ENCODE results near the gene MCRIP2. TPM values are rescaled to one million over a fixed set of nuclear protein-coding genes. Genes with fewer than 3 reads are reported as not detected.
A peak's percentile ranks its signal among the peaks of the same experiment; 100 is the strongest.

MCRIP2 gene
- total and polyA plus RNA-seq, 3 experiments from 2014 or later: 24.9 to 64.8 (median 59.3) TPM

- Histone ChIP-seq H3K4me3 (ENCODE audit: low read length) (no peak overlapping the region), H3K9me3 (ENCODE audit: low read length) (no peaks in the 10 kb centered on the region), H3K27me3 (ENCODE audit: insufficient read depth, low read length, poor library complexity, severe bottlenecking) (no peaks in the 10 kb centered on the region), H3K4me1 (ENCODE audit: insufficient read depth, low read length) (no peaks in the 10 kb centered on the region), H3K27ac (ENCODE audit: low read depth, low read length) (no peak overlapping the region), H3K36me3 (ENCODE audit: insufficient read depth, low read length) (no peaks in the 10 kb centered on the region)
- no peak for DNase-seq
- no peak overlapping the region for H3K4me3 Mint-ChIP-seq
- H3K27me3 Mint-ChIP-seq: no peaks in the 10 kb centered on the region
- ChIA-PET POLR2A (no interaction called here), CTCF (no interaction called here)
- H3K4me1 Mint-ChIP-seq: no peaks in the 10 kb centered on the region
- peaks cover 0 to 9% (median 0%) of the 10 kb centered on the region in 3 donors for H3K36me3 Mint-ChIP-seq
- no peaks in the 10 kb centered on the region for H3K9me3 Mint-ChIP-seq
- H3K27ac Mint-ChIP-seq: no peak overlapping the region
Measured at GRCh38 chr16:619476-620100, 22.0 kb upstream of the MCRIP2 start.

- H3K4me1 ChIP-seq (ENCODE audit: insufficient read depth, low read length): no peaks in the 10 kb centered on the region
- no peak overlapping the region for H3K4me3 ChIP-seq (ENCODE audit: low read length)
- H3K27ac ChIP-seq (ENCODE audit: low read depth, low read length): no peak overlapping the region
- Mint-ChIP-seq H3K27ac (no peak overlapping the region), H3K9me3 (no peaks in the 10 kb centered on the region), H3K27me3 (no peaks in the 10 kb centered on the region), H3K36me3 (peaks cover 0 to 11% (median 0%) of the 10 kb centered on the region in 3 donors), H3K4me3 (no peak overlapping the region), H3K4me1 (no peaks in the 10 kb centered on the region)
- H3K27me3 ChIP-seq (ENCODE audit: insufficient read depth, low read length, poor library complexity, severe bottlenecking): no peaks in the 10 kb centered on the region
- DNase-seq: peak in 1 of 5 donors; percentile 45
- H3K9me3 ChIP-seq (ENCODE audit: low read length): no peaks in the 10 kb centered on the region
- POLR2A ChIA-PET: no interaction called here
- CTCF ChIA-PET: no interaction called here
- no peaks in the 10 kb centered on the region for H3K36me3 ChIP-seq (ENCODE audit: insufficient read depth, low read length)
Measured at GRCh38 chr16:620700-621525, 20.7 kb upstream of the MCRIP2 start.

GRCh38 chr16:621526-622105, 20.0 kb upstream of the MCRIP2 start:
- ChIA-PET CTCF (no interaction called here), POLR2A (no interaction called here)

GRCh38 chr16:622920-623280, 18.7 kb upstream of the MCRIP2 start:
- ChIA-PET POLR2A (no interaction called here), CTCF (no interaction called here)
- Histone ChIP-seq H3K4me1 (ENCODE audit: insufficient read depth, low read length) (no peaks in the 10 kb centered on the region), H3K27me3 (ENCODE audit: insufficient read depth, low read length, poor library complexity, severe bottlenecking) (no peaks in the 10 kb centered on the region), H3K36me3 (ENCODE audit: insufficient read depth, low read length) (no peaks in the 10 kb centered on the region), H3K9me3 (ENCODE audit: low read length) (no peaks in the 10 kb centered on the region), H3K27ac (ENCODE audit: low read depth, low read length) (peak overlapping the region; percentile 54), H3K4me3 (ENCODE audit: low read length) (no peak overlapping the region)
- H3K4me3 Mint-ChIP-seq: no peak overlapping the region
- H3K9me3 Mint-ChIP-seq: no peaks in the 10 kb centered on the region
- no peak for DNase-seq
- H3K36me3 Mint-ChIP-seq: peaks cover 0 to 29% (median 0%) of the 10 kb centered on the region in 3 donors
- H3K27me3 Mint-ChIP-seq: no peaks in the 10 kb centered on the region
- H3K27ac Mint-ChIP-seq: no peak overlapping the region
- no peaks in the 10 kb centered on the region for H3K4me1 Mint-ChIP-seq

More at GRCh38 chr16:621526-622105, 20.0 kb upstream of the MCRIP2 start:
- H3K4me1 ChIP-seq (ENCODE audit: insufficient read depth, low read length): no peaks in the 10 kb centered on the region
- H3K4me3 ChIP-seq (ENCODE audit: low read length): no peak overlapping the region
- H3K27me3 ChIP-seq (ENCODE audit: insufficient read depth, low read length, poor library complexity, severe bottlenecking): no peaks in the 10 kb centered on the region
- H3K9me3 Mint-ChIP-seq: no peaks in the 10 kb centered on the region
- H3K4me1 Mint-ChIP-seq: no peaks in the 10 kb centered on the region
- DNase-seq: no peak
- peak overlapping the region; percentile 18 for H3K27ac ChIP-seq (ENCODE audit: low read depth, low read length)
- no peaks in the 10 kb centered on the region for H3K36me3 ChIP-seq (ENCODE audit: insufficient read depth, low read length)
- peaks cover 0 to 17% (median 0%) of the 10 kb centered on the region in 3 donors for H3K36me3 Mint-ChIP-seq
- H3K27me3 Mint-ChIP-seq: no peaks in the 10 kb centered on the region
- H3K9me3 ChIP-seq (ENCODE audit: low read length): no peaks in the 10 kb centered on the region
- H3K27ac Mint-ChIP-seq: peak overlapping the region in 2 of 8 donors; percentile 17 to 28
- H3K4me3 Mint-ChIP-seq: no peak overlapping the region

GRCh38 chr16:624526-625070, 17.0 kb upstream of the MCRIP2 start:
- H3K27ac Mint-ChIP-seq: peak overlapping the region in 1 of 8 donors; percentile 91
- H3K27me3 Mint-ChIP-seq: no peaks in the 10 kb centered on the region
- no peaks in the 10 kb centered on the region for H3K4me1 ChIP-seq (ENCODE audit: insufficient read depth, low read length)
- H3K36me3 ChIP-seq (ENCODE audit: insufficient read depth, low read length): no peaks in the 10 kb centered on the region
- H3K9me3 ChIP-seq (ENCODE audit: low read length): no peaks in the 10 kb centered on the region
- peak overlapping the region in 1 of 7 donors; percentile 50 for H3K4me3 Mint-ChIP-seq
- no peak overlapping the region for H3K27ac ChIP-seq (ENCODE audit: low read depth, low read length)
- H3K9me3 Mint-ChIP-seq: no peaks in the 10 kb centered on the region
- H3K36me3 Mint-ChIP-seq: peaks cover 0 to 34% (median 0%) of the 10 kb centered on the region in 3 donors
- DNase-seq: no peak
- H3K4me3 ChIP-seq (ENCODE audit: low read length): no peak overlapping the region
- no peaks in the 10 kb centered on the region for H3K27me3 ChIP-seq (ENCODE audit: insufficient read depth, low read length, poor library complexity, severe bottlenecking)
- no peaks in the 10 kb centered on the region for H3K4me1 Mint-ChIP-seq
- POLR2A ChIA-PET: no interaction called here
- CTCF ChIA-PET: no interaction called here

- peaks cover 0 to 34% (median 0%) of the 10 kb centered on the region in 3 donors for H3K36me3 Mint-ChIP-seq
- H3K27ac Mint-ChIP-seq: peak overlapping the region in 1 of 8 donors; percentile 21
Measured at GRCh38 chr16:625117-625976, 16.3 kb upstream of the MCRIP2 start.

GRCh38 chr16:625977-626765, 15.5 kb upstream of the MCRIP2 start:
- Histone ChIP-seq H3K36me3 (ENCODE audit: insufficient read depth, low read length) (no peaks in the 10 kb centered on the region), H3K27ac (ENCODE audit: low read depth, low read length) (no peak overlapping the region), H3K27me3 (ENCODE audit: insufficient read depth, low read length, poor library complexity, severe bottlenecking) (no peaks in the 10 kb centered on the region), H3K9me3 (ENCODE audit: low read length) (no peaks in the 10 kb centered on the region), H3K4me1 (ENCODE audit: insufficient read depth, low read length) (no peaks in the 10 kb centered on the region), H3K4me3 (ENCODE audit: low read length) (no peak overlapping the region)
- CTCF ChIA-PET: no interaction called here
- Mint-ChIP-seq H3K4me3 (no peak overlapping the region), H3K36me3 (peaks cover 0 to 31% (median 0%) of the 10 kb centered on the region in 3 donors), H3K4me1 (no peaks in the 10 kb centered on the region), H3K27ac (no peak overlapping the region), H3K9me3 (no peaks in the 10 kb centered on the region), H3K27me3 (no peaks in the 10 kb centered on the region)
- DNase-seq: no peak
- POLR2A ChIA-PET: no interaction called here

More at GRCh38 chr16:625117-625976, 16.3 kb upstream of the MCRIP2 start:
- H3K36me3 ChIP-seq (ENCODE audit: insufficient read depth, low read length): no peaks in the 10 kb centered on the region
- no peak overlapping the region for H3K4me3 Mint-ChIP-seq
- DNase-seq: no peak
- H3K9me3 ChIP-seq (ENCODE audit: low read length): no peaks in the 10 kb centered on the region
- no peaks in the 10 kb centered on the region for H3K27me3 ChIP-seq (ENCODE audit: insufficient read depth, low read length, poor library complexity, severe bottlenecking)
- no peak overlapping the region for H3K27ac ChIP-seq (ENCODE audit: low read depth, low read length)
- no peaks in the 10 kb centered on the region for H3K9me3 Mint-ChIP-seq
- ChIA-PET CTCF (no interaction called here), POLR2A (no interaction called here)
- no peak overlapping the region for H3K4me3 ChIP-seq (ENCODE audit: low read length)
- H3K4me1 Mint-ChIP-seq: no peaks in the 10 kb centered on the region
- no peaks in the 10 kb centered on the region for H3K27me3 Mint-ChIP-seq
- no peaks in the 10 kb centered on the region for H3K4me1 ChIP-seq (ENCODE audit: insufficient read depth, low read length)

Measured in CD8-positive, alpha-beta memory T cell (primary cell).